ENCODE results near the gene LYRM4.

- no peak for TF ChIP-seq CTCF (conservative IDR thresholded peaks at IDR 0.05)
- TF ChIP-seq EZH2 (IDR thresholded peaks at IDR 0.05; ENCODE audit: low read depth), result no peak
Observed at GRCh38 chr6:5126214-5126613, 134.5 kb downstream of the LYRM4 start.
